RCC 7860 (cell line): ENCODE data around the gene ABRACL.

ENCODE experiments used
- DNase-seq: peaks from one replicate; pipeline ENCODE4 v3.0.0-alpha.2; 2015; ENCODE audit warnings: low spot score
- FAIRE-seq: peaks from 2 replicates; lab custom pipeline; 2012; peaks lifted over from hg19 to GRCh38; lab: Jason Lieb, UNC

Gene ABRACL

GRCh38 chr6:139051396-139052060 lies 23.0 kb downstream of the ABRACL start:
- no peak for DNase-seq
- no peak for FAIRE-seq

GRCh38 chr6:139053382-139053781 lies 24.8 kb downstream of the ABRACL start:
- FAIRE-seq (no peak), DNase-seq (no peak)

- DNase-seq (no peak), FAIRE-seq (no peak)
Measured at GRCh38 chr6:139054001-139054400, 25.5 kb downstream of the ABRACL start.

- FAIRE-seq (no peak), DNase-seq (no peak)
Measured at GRCh38 chr6:139055709-139056108, 27.2 kb downstream of the ABRACL start.

- no peak for FAIRE-seq
- DNase-seq, result no peak
Measured at GRCh38 chr6:139058029-139058428, 29.5 kb downstream of the ABRACL start.

GRCh38 chr6:139060332-139060731 lies 31.8 kb downstream of the ABRACL start:
- DNase-seq (no peak), FAIRE-seq (no peak)

- DNase-seq (no peak), FAIRE-seq (no peak)
Measured at GRCh38 chr6:139062932-139063646, 34.5 kb downstream of the ABRACL start.

- no peak for DNase-seq
- no peak for FAIRE-seq
Measured at GRCh38 chr6:139064981-139065665, 36.6 kb downstream of the ABRACL start.

- DNase-seq, result no peak
- FAIRE-seq, result no peak
Measured at GRCh38 chr6:139066080-139066479, 37.5 kb downstream of the ABRACL start.

GRCh38 chr6:139068846-139069245 lies 40.3 kb downstream of the ABRACL start:
- DNase-seq (no peak), FAIRE-seq (no peak)

- DNase-seq, result no peak
- no peak for FAIRE-seq
Measured at GRCh38 chr6:139073118-139073517, 44.6 kb downstream of the ABRACL start.

GRCh38 chr6:139079018-139079417 lies 50.5 kb downstream of the ABRACL start:
- DNase-seq (no peak), FAIRE-seq (no peak)

- no peak for FAIRE-seq
- DNase-seq, result no peak
Measured at GRCh38 chr6:139080255-139080920, 51.8 kb downstream of the ABRACL start.

- DNase-seq (no peak), FAIRE-seq (no peak)
Measured at GRCh38 chr6:139081471-139081870, 52.9 kb downstream of the ABRACL start.

GRCh38 chr6:139082370-139082769 lies 53.8 kb downstream of the ABRACL start:
- FAIRE-seq (no peak), DNase-seq (no peak)

- FAIRE-seq (no peak), DNase-seq (no peak)
Measured at GRCh38 chr6:139091826-139092225, 63.3 kb downstream of the ABRACL start.
